MM.1S (cell line): ENCODE measurements around the gene RPRD2.

Experiments used
- DNase-seq: peaks from one replicate; pipeline ENCODE4 v3.0.0-alpha.2; 2015
- H2AFZ ChIP-seq: fragments of 300-600 bp; sonication (generic); 2 replicates; pipeline ENCODE4 v1.6.0; 2016; ENCODE audit warnings: antibody characterized with exemption, low read length
- H3F3A ChIP-seq: fragments of 300-600 bp; sonication (generic); 2 replicates; pipeline ENCODE4 v1.6.1; 2016; ENCODE audit warnings: mild to moderate bottlenecking, antibody characterized with exemption, low read length, moderate library complexity, mixed read lengths; ENCODE audit not compliant: insufficient read depth
- H3K27ac ChIP-seq: fragments of 300-600 bp; sonication (generic); 2 replicates; pipeline ENCODE4 v1.5.1; 2016; ENCODE audit warnings: mild to moderate bottlenecking, low read length
- H3K27me3 ChIP-seq: fragments of 300-600 bp; sonication (generic); replicated peaks from 2 replicates; pipeline ENCODE4 v1.6.0; 2016; ENCODE audit warnings: low read length; ENCODE audit not compliant: insufficient read depth
- H3K36me3 ChIP-seq: fragments of 300-600 bp; sonication (generic); replicated peaks from 2 replicates; pipeline ENCODE4 v1.6.1; 2016; ENCODE audit warnings: mild to moderate bottlenecking, low read length, mixed read lengths; ENCODE audit not compliant: insufficient read depth
- H3K4me1 ChIP-seq: fragments of 300-600 bp; sonication (generic); 2 replicates; pipeline ENCODE4 v1.6.1; 2016; ENCODE audit warnings: low read length, mixed read lengths
- H3K4me2 ChIP-seq: fragments of 300-600 bp; sonication (generic); 2 replicates; pipeline ENCODE4 v1.6.0; 2016; ENCODE audit warnings: low read depth, low read length
- H3K4me3 ChIP-seq: fragments of 300-600 bp; sonication (generic); 2 replicates; pipeline ENCODE4 v1.5.1; 2016; ENCODE audit warnings: low read length, mixed read lengths
- H3K79me2 ChIP-seq: fragments of 300-600 bp; sonication (generic); 2 replicates; pipeline ENCODE4 v1.6.1; 2016; ENCODE audit warnings: mixed run types, low read length, mixed read lengths
- H3K9ac ChIP-seq: fragments of 300-600 bp; sonication (generic); 2 replicates; pipeline ENCODE4 v1.6.1; 2016; ENCODE audit warnings: low read length, mixed read lengths
- H3K9me2 ChIP-seq: fragments of 300-600 bp; sonication (generic); replicated peaks from 2 replicates; pipeline ENCODE4 v1.6.1; 2016; ENCODE audit warnings: mild to moderate bottlenecking, low read length, mixed read lengths; ENCODE audit not compliant: insufficient read depth
- H3K9me3 ChIP-seq: fragments of 300-600 bp; sonication (generic); replicated peaks from 2 replicates; pipeline ENCODE4 v1.6.1; 2016; ENCODE audit warnings: mild to moderate bottlenecking, low read length, mixed read lengths; ENCODE audit not compliant: insufficient read depth
- H4K20me1 ChIP-seq: fragments of 300-600 bp; sonication (generic); 2 replicates; pipeline ENCODE4 v1.6.1; 2016; ENCODE audit warnings: mild to moderate bottlenecking, low read length, moderate library complexity, mixed read lengths; ENCODE audit not compliant: insufficient read depth
- EZH2 ChIP-seq: fragments of 300-600 bp; sonication (generic); optimal IDR thresholded peaks from 2 replicates; pipeline ENCODE3; 2017; ENCODE audit warnings: low read depth, mild to moderate bottlenecking, antibody characterized with exemption, low read length, mixed read lengths
- EZH2phosphoT487 ChIP-seq: fragments of 300-600 bp; sonication (generic); IDR thresholded peaks from 2 replicates; pipeline ENCODE4 v1.6.1; 2018; ENCODE audit warnings: antibody characterized with exemption, low read length
- TF ChIP-seq, protein P1 (sequence below): fragments of 300-600 bp; sonication (generic); IDR thresholded peaks from 2 replicates; pipeline ENCODE4 v1.5.1; 2016; ENCODE audit warnings: antibody characterized with exemption, low read length, mixed read lengths

RPRD2 gene

DNA sequence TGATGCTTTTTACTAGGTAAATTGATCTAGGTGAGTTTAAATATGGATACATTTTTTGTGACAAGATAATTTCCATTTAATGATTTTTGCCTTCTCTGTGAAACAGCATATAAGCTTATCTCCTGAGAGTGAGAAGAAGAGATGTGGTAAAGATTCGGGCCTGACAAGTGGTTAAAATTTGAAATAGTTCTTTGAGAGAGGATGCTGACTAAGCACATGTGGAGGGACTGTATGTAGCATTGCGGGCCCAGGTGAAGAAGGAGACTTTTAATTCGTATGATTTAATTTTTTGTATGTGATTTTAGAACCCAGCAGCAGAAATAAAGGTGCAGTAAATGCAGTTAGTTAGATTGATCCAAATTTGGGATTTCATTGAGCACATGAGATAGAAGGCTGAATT is 51.9 kb downstream of the RPRD2 start:
- H3K4me1 ChIP-seq = no peaks in the 10 kb centered on the region
- no peaks in the 10 kb centered on the region for H3F3A ChIP-seq
- TF ChIP-seq EZH2 = no peak
- no peak for TF ChIP-seq EZH2phosphoT487
- TF ChIP-seq, protein P1, sequence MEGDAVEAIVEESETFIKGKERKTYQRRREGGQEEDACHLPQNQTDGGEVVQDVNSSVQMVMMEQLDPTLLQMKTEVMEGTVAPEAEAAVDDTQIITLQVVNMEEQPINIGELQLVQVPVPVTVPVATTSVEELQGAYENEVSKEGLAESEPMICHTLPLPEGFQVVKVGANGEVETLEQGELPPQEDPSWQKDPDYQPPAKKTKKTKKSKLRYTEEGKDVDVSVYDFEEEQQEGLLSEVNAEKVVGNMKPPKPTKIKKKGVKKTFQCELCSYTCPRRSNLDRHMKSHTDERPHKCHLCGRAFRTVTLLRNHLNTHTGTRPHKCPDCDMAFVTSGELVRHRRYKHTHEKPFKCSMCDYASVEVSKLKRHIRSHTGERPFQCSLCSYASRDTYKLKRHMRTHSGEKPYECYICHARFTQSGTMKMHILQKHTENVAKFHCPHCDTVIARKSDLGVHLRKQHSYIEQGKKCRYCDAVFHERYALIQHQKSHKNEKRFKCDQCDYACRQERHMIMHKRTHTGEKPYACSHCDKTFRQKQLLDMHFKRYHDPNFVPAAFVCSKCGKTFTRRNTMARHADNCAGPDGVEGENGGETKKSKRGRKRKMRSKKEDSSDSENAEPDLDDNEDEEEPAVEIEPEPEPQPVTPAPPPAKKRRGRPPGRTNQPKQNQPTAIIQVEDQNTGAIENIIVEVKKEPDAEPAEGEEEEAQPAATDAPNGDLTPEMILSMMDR = no peak
- no peaks in the 10 kb centered on the region for H3K9me2 ChIP-seq
- H3K27ac ChIP-seq = no peak overlapping the region
- no peak overlapping the region for H2AFZ ChIP-seq
- H3K9me3 ChIP-seq = no peaks in the 10 kb centered on the region
- H4K20me1 ChIP-seq = peaks cover 15% of the 10 kb centered on the region
- no peaks in the 10 kb centered on the region for H3K27me3 ChIP-seq
- H3K4me2 ChIP-seq = no peak overlapping the region
- H3K36me3 ChIP-seq = no peaks in the 10 kb centered on the region
- peaks cover 61% of the 10 kb centered on the region for H3K79me2 ChIP-seq
- no peak overlapping the region for H3K9ac ChIP-seq
- peak; percentile 33 for DNase-seq
- H3K4me3 ChIP-seq = no peak overlapping the region

DNA sequence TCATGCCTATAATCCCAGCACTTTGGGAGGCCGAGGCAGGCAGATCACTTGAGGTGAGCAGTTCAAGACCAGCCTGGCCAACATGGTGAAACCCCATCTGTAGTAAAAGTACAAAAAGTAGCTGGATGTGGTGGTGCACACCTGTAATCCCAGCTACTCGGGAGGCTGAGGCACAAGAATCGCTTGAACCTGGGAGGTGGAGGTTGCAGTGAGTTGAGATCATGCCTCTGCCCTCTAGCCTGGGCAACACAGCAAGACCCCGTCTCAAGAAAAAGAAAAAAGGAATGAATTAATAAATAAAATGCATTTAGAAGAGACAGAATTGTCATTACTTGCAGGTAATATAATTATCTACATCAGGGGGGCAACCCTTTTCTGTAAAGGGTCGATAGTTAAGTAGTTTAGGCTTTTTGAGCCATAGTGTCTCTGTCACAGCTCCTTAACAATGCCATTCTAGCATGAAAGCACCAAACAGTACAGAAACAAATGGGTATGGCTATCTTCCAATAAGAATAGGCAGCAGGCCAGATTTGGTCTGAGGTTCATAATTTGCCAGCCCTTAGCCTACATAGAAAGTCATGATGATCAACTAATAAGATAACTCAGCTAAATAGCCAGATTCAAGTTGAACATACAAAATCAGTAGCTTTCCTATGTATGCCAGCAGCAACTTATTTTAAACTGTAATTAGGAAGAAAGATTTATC is 56.8 kb downstream of the RPRD2 start:
- Histone ChIP-seq H3K4me3 (no peak overlapping the region), H3K79me2 (peaks cover 48% of the 10 kb centered on the region), H3K9me3 (no peaks in the 10 kb centered on the region), H3K27me3 (no peaks in the 10 kb centered on the region), H3K27ac (no peak overlapping the region), H4K20me1 (0 out of 2 replicates have a peak, but pooled peaks cover 3% of the 10 kb centered on the region), H3K36me3 (0 out of 2 replicates have a peak, but pooled peaks cover 4% of the 10 kb centered on the region), H3K9ac (no peak overlapping the region), H3F3A (no peaks in the 10 kb centered on the region), H3K9me2 (no peaks in the 10 kb centered on the region), H3K4me2 (no peak overlapping the region), H3K4me1 (no peaks in the 10 kb centered on the region), H2AFZ (no peak overlapping the region)
- no peak for DNase-seq
- no peak for TF ChIP-seq EZH2phosphoT487
- TF ChIP-seq EZH2 = no peak
- TF ChIP-seq, protein P1 = no peak

DNA sequence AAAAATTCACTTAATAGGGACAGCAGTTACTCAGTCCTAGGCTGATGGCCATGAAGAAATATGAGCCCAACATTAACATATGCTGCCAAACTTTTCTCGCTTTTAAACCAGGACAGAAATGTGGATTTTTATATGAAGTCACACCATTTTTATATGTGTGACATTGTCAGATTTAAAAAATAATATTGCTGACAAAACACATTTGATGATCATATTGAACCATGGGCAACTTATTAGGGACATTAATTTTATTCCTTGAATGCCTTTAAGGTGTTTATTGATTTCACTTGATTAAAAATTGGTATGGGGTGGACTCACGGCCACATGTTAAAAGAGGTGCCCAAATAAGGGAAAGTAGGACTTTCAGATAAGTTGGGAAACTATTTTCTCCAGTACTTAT is 58.6 kb downstream of the RPRD2 start:
- Histone ChIP-seq H3K4me1 (no peaks in the 10 kb centered on the region), H3K9ac (no peak overlapping the region), H3K27me3 (no peaks in the 10 kb centered on the region), H3K79me2 (peaks cover 36% of the 10 kb centered on the region), H3F3A (no peaks in the 10 kb centered on the region), H3K4me2 (no peak overlapping the region), H3K9me2 (no peaks in the 10 kb centered on the region), H3K27ac (no peak overlapping the region), H2AFZ (no peak overlapping the region), H4K20me1 (0 out of 2 replicates have a peak, but pooled peaks cover 2% of the 10 kb centered on the region), H3K36me3 (0 out of 2 replicates have a peak, but pooled peaks cover 4% of the 10 kb centered on the region), H3K4me3 (no peak overlapping the region), H3K9me3 (no peaks in the 10 kb centered on the region)
- TF ChIP-seq, protein P1 = no peak
- TF ChIP-seq EZH2 (no peak), EZH2phosphoT487 (no peak)
- DNase-seq = no peak
